ENCODE data around the gene ATP5PF.
A peak's percentile ranks its signal among the peaks of the same experiment; 100 is the strongest.
"Not testable (repeated sequence)": the region's sequence is repeated elsewhere in the genome, so short reads cannot be mapped to it uniquely, and the experiment has no call there.

The ATP5PF gene

DNA sequence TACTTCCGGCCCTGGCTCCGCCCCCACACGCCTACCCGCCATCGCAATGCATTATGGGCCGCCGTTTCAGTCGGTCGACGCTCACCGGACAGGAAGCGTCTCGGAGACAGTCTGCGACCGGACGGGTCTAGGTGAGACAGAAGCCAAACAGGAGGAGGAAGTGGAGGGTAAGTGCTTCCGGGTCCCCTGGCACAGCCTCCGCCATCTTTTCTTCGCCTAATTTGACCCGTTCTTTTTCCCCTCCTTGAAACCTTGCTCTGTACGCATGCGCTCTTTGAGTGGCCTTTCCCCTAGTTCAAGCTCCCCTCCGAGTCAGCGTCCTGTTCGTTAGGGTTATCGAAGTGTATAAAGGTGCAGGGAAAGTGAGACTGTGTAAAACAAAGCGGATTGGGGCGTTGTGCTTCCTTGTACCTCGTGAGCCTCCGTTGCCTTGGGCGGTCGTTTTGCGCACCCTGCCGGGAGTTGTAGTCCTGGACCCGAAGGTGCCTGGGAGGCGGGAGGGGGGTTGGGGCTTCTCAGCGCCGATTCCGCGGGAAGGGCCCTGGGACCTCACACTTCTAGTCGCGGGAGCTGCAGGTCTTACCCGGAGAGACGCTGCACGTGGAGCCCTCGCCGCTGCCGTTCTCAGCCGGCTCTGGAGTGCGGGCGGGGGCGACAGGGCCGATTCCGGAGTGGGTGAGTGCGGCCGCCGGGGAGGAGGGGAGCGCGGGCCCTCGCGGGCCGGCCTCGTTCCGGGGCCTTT is at the start of gene ATP5PF, which contains the start of gene GABPA:
ATP5PF (minus strand) TSS at position 1 of the 742 bp plus-strand sequence. CDS start 5,110 bp downstream, outside the sequence.
GABPA (plus strand) TSS at position 69 of the 742 bp plus-strand sequence. CDS start 6,627 bp downstream, outside the sequence.
- Histone ChIP-seq H3K9me3 (ENCODE audit: low read length) (no peaks in the 10 kb centered on the region), H3K36me3 (ENCODE audit: insufficient read depth, low read length) (no peaks in the 10 kb centered on the region), H3K27me3 (ENCODE audit: insufficient read depth, low read length) (no peaks in the 10 kb centered on the region), H2AFZ (ENCODE audit: low read depth, low read length) (peak within 1 kb of the TSS; percentile 61), H3K4me1 (ENCODE audit: insufficient read depth, low read length) (peaks cover 25% of the 10 kb centered on the region), H3K4me3 (ENCODE audit: low read length) (peak within 1 kb of the TSS; percentile 76)

- not testable (repeated sequence) for H3K9me3 ChIP-seq (ENCODE audit: low read length); H3K4me3 ChIP-seq (ENCODE audit: low read length); H2AFZ ChIP-seq (ENCODE audit: low read depth, low read length); H3K36me3 ChIP-seq (ENCODE audit: insufficient read depth, low read length); H3K27me3 ChIP-seq (ENCODE audit: insufficient read depth, low read length); H3K4me1 ChIP-seq (ENCODE audit: insufficient read depth, low read length)
These were observed 43.6 kb upstream of the ATP5PF start for GRCh38 chr21:25778126-25778875.

DNA sequence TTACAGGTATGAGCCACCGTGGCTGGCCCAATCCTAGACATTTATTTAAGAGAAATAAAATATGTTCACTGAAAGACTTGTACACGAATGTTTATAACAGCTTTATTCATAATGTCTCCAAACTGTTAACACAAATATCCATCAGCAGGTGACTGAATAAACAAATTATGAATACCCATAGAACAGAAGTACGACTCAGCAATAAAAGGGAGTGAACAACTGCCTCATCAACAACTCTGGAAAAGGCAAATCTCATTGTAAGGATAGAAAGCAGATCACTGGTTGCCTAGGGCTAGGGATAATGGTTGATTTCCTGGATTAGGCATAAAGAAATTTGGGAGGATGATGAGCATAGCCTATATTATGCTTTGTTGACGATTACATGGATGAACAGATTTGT is 41.7 kb upstream of the ATP5PF start:
- Histone ChIP-seq H3K27me3 (ENCODE audit: insufficient read depth, low read length) (no peaks in the 10 kb centered on the region), H3K9me3 (ENCODE audit: low read length) (no peaks in the 10 kb centered on the region), H3K36me3 (ENCODE audit: insufficient read depth, low read length) (no peaks in the 10 kb centered on the region), H2AFZ (ENCODE audit: low read depth, low read length) (no peak overlapping the region), H3K4me3 (ENCODE audit: low read length) (no peak overlapping the region), H3K4me1 (ENCODE audit: insufficient read depth, low read length) (no peaks in the 10 kb centered on the region)

GRCh38 chr21:25772686-25773085 is 38.0 kb upstream of the ATP5PF start:
- Histone ChIP-seq H3K4me1 (ENCODE audit: insufficient read depth, low read length) (no peaks in the 10 kb centered on the region), H3K27me3 (ENCODE audit: insufficient read depth, low read length) (no peaks in the 10 kb centered on the region), H3K36me3 (ENCODE audit: insufficient read depth, low read length) (peaks cover 2% of the 10 kb centered on the region), H3K9me3 (ENCODE audit: low read length) (no peaks in the 10 kb centered on the region), H3K4me3 (ENCODE audit: low read length) (no peak overlapping the region), H2AFZ (ENCODE audit: low read depth, low read length) (no peak overlapping the region)

DNA sequence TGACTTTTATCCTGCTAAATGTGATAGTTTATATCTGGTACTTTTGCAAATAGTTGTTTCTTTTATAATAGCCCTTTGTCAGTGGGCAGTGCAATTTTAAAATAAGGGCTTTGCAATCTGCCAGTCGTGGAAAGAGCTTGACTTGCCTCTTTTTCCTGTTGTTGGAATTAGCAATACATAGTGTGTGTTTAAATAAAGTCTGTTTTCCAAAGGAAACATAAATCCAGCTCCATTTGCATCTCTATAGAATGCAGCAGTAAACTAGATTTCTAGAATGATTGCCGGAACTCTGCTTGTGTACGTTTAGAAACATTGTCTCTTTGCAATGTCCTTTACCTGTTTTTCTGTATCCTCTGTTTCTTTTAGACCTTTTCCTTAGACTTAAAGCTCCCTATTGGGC is 33.2 kb upstream of the ATP5PF start:
- H3K27me3 ChIP-seq (ENCODE audit: insufficient read depth, low read length): no peaks in the 10 kb centered on the region
- no peak overlapping the region for H3K4me3 ChIP-seq (ENCODE audit: low read length)
- H2AFZ ChIP-seq (ENCODE audit: low read depth, low read length): no peak overlapping the region
- no peaks in the 10 kb centered on the region for H3K4me1 ChIP-seq (ENCODE audit: insufficient read depth, low read length)
- peaks cover 38% of the 10 kb centered on the region for H3K36me3 ChIP-seq (ENCODE audit: insufficient read depth, low read length)
- no peaks in the 10 kb centered on the region for H3K9me3 ChIP-seq (ENCODE audit: low read length)

- Histone ChIP-seq H3K36me3 (ENCODE audit: insufficient read depth, low read length) (peaks cover 59% of the 10 kb centered on the region), H2AFZ (ENCODE audit: low read depth, low read length) (no peak overlapping the region), H3K4me1 (ENCODE audit: insufficient read depth, low read length) (no peaks in the 10 kb centered on the region), H3K9me3 (ENCODE audit: low read length) (no peaks in the 10 kb centered on the region), H3K4me3 (ENCODE audit: low read length) (no peak overlapping the region), H3K27me3 (ENCODE audit: insufficient read depth, low read length) (no peaks in the 10 kb centered on the region)
These were observed 29.4 kb upstream of the ATP5PF start for GRCh38 chr21:25764065-25764464.

DNA sequence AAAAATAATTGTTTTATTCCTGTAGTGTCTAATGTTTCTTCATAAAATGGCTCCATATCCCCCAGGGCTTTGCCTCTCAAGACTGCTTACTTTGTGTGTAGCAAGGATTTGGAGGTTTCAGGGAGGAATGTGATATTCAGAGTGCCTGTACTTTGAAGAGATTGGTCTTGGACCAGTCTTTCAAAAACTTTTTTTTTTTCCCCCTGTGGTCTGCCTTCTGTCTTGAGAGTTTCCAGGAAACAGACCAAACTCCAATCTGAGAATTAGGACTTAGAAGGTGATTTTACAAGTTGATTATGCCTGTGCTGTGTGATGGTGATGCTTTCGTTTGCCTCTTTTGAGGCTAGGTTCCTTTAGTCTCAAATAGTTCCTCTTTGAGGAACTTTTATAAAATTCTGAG is 26.0 kb upstream of the ATP5PF start:
- no peaks in the 10 kb centered on the region for H3K9me3 ChIP-seq (ENCODE audit: low read length)
- no peaks in the 10 kb centered on the region for H3K27me3 ChIP-seq (ENCODE audit: insufficient read depth, low read length)
- no peak overlapping the region for H3K4me3 ChIP-seq (ENCODE audit: low read length)
- H3K4me1 ChIP-seq (ENCODE audit: insufficient read depth, low read length): no peaks in the 10 kb centered on the region
- peaks cover 70% of the 10 kb centered on the region for H3K36me3 ChIP-seq (ENCODE audit: insufficient read depth, low read length)
- no peak overlapping the region for H2AFZ ChIP-seq (ENCODE audit: low read depth, low read length)

DNA sequence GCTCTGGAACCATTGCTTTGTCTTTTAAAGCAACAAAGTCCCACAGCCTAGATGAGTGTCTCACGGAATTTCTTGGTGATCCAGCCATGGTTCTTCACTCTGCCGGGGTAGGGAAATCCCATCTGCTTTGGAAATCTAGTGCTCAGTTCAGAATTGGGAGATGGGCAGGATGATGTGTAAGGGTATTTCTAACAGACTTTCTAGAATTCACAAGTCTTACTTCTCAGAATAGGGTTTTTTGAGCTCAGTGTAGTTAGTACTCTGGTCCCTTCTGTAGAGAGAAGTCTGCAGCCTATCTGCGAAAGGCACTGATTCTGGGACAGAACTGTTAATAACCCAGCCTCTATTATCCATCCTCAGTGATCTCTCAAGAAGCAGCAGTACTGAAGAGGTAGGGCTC is 25.4 kb upstream of the ATP5PF start:
- Histone ChIP-seq H3K4me3 (ENCODE audit: low read length) (no peak overlapping the region), H3K36me3 (ENCODE audit: insufficient read depth, low read length) (peaks cover 65% of the 10 kb centered on the region), H3K9me3 (ENCODE audit: low read length) (no peaks in the 10 kb centered on the region), H3K27me3 (ENCODE audit: insufficient read depth, low read length) (no peaks in the 10 kb centered on the region), H2AFZ (ENCODE audit: low read depth, low read length) (no peak overlapping the region), H3K4me1 (ENCODE audit: insufficient read depth, low read length) (no peaks in the 10 kb centered on the region)

DNA sequence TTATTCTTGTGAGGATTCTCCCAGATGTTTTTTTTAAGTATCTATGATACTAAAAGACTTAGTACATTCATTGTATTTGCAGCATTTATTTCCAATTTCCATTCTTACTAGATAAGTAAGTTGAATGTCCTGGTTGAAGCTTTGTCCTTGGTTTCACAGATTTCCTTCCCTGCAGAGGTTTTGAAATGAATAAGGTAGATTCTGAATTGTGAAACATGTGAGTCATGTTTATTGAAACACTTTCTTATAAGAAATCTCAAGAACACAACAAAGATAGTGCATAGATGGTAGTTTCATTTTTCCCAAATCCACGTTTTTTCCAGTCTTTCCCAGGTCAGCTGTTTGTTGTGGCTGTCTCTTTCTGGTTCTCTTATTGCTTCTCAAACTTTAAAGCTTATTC is 24.9 kb upstream of the ATP5PF start:
- H3K4me1 ChIP-seq (ENCODE audit: insufficient read depth, low read length): no peaks in the 10 kb centered on the region
- H2AFZ ChIP-seq (ENCODE audit: low read depth, low read length): no peak overlapping the region
- H3K36me3 ChIP-seq (ENCODE audit: insufficient read depth, low read length): peaks cover 62% of the 10 kb centered on the region
- H3K27me3 ChIP-seq (ENCODE audit: insufficient read depth, low read length): no peaks in the 10 kb centered on the region
- H3K9me3 ChIP-seq (ENCODE audit: low read length): no peaks in the 10 kb centered on the region
- no peak overlapping the region for H3K4me3 ChIP-seq (ENCODE audit: low read length)

- Histone ChIP-seq H2AFZ (ENCODE audit: low read depth, low read length) (no peak overlapping the region), H3K36me3 (ENCODE audit: insufficient read depth, low read length) (peaks cover 56% of the 10 kb centered on the region), H3K4me1 (ENCODE audit: insufficient read depth, low read length) (no peaks in the 10 kb centered on the region), H3K4me3 (ENCODE audit: low read length) (no peak overlapping the region), H3K27me3 (ENCODE audit: insufficient read depth, low read length) (no peaks in the 10 kb centered on the region), H3K9me3 (ENCODE audit: low read length) (no peaks in the 10 kb centered on the region)
These were observed 22.8 kb upstream of the ATP5PF start for GRCh38 chr21:25757531-25757930.

- H2AFZ ChIP-seq (ENCODE audit: low read depth, low read length): no peak overlapping the region
- H3K4me1 ChIP-seq (ENCODE audit: insufficient read depth, low read length): no peaks in the 10 kb centered on the region
- H3K9me3 ChIP-seq (ENCODE audit: low read length): no peaks in the 10 kb centered on the region
- no peak overlapping the region for H3K4me3 ChIP-seq (ENCODE audit: low read length)
- peaks cover 60% of the 10 kb centered on the region for H3K36me3 ChIP-seq (ENCODE audit: insufficient read depth, low read length)
- H3K27me3 ChIP-seq (ENCODE audit: insufficient read depth, low read length): no peaks in the 10 kb centered on the region
These were observed 21.7 kb upstream of the ATP5PF start for GRCh38 chr21:25756190-25756932.

GRCh38 chr21:25752416-25752815 is 17.7 kb upstream of the ATP5PF start:
- H2AFZ ChIP-seq (ENCODE audit: low read depth, low read length): no peak overlapping the region
- H3K9me3 ChIP-seq (ENCODE audit: low read length): no peaks in the 10 kb centered on the region
- no peaks in the 10 kb centered on the region for H3K4me1 ChIP-seq (ENCODE audit: insufficient read depth, low read length)
- peaks cover 38% of the 10 kb centered on the region for H3K36me3 ChIP-seq (ENCODE audit: insufficient read depth, low read length)
- H3K27me3 ChIP-seq (ENCODE audit: insufficient read depth, low read length): no peaks in the 10 kb centered on the region
- H3K4me3 ChIP-seq (ENCODE audit: low read length): no peak overlapping the region

- Histone ChIP-seq H3K27me3 (ENCODE audit: insufficient read depth, low read length) (no peaks in the 10 kb centered on the region), H3K36me3 (ENCODE audit: insufficient read depth, low read length) (peaks cover 42% of the 10 kb centered on the region), H3K4me1 (ENCODE audit: insufficient read depth, low read length) (no peaks in the 10 kb centered on the region)
These were observed 15.4 kb upstream of the ATP5PF start for GRCh38 chr21:25750085-25750484.

More at GRCh38 chr21:25750085-25750484, 15.4 kb upstream of the ATP5PF start:
- no peak overlapping the region for H2AFZ ChIP-seq (ENCODE audit: low read depth, low read length)
- H3K4me3 ChIP-seq (ENCODE audit: low read length): no peak overlapping the region
- no peaks in the 10 kb centered on the region for H3K9me3 ChIP-seq (ENCODE audit: low read length)

Measured in neuron (in vitro differentiated cells).